Ascending aorta (tissue), 2 donors: ENCODE data around the gene EMILIN3. TPM values are rescaled to one million over a fixed set of nuclear protein-coding genes. Genes with fewer than 3 reads are reported as not detected.
"Not testable (repeated sequence)": the region's sequence is repeated elsewhere in the genome, so short reads cannot be mapped to it uniquely, and the experiment has no call there.

Experiments used
- DNase-seq, 2 donors: peaks; one replicate each; pipeline ENCODE4 v3.0.0-alpha.2; 2019; ENCODE audit warnings: low spot score in 2 of 2
- H3K27ac ChIP-seq, 2 donors: fragments of 200-600 bp; sonication (generic); one replicate each; pipeline ENCODE4 v1.5.1; 2016 to 2017; ENCODE audit warnings: mild to moderate bottlenecking in 1 of 2
- H3K27me3 ChIP-seq: fragments of 200-600 bp; sonication (generic); one replicate; pipeline ENCODE4 v1.5.1; 2017
- H3K36me3 ChIP-seq, 2 donors: fragments of 200-600 bp; sonication (generic); one replicate each; pipeline ENCODE4 v1.5.1; 2016
- H3K4me1 ChIP-seq, 2 donors: fragments of 200-600 bp; sonication (generic); one replicate each; pipeline ENCODE4 v1.5.1; 2016 to 2017; ENCODE audit warnings: mild to moderate bottlenecking in 1 of 2
- H3K4me3 ChIP-seq, 2 donors: fragments of 200-600 bp; sonication (generic); one replicate each; pipeline ENCODE4 v1.5.1; 2016 to 2017; ENCODE audit warnings: mild to moderate bottlenecking in 1 of 2
- H3K9me3 ChIP-seq, 2 donors: fragments of 200-600 bp; sonication (generic); one replicate each; pipeline ENCODE4 v1.5.1; 2016
- CTCF ChIP-seq, 3 experiments: fragments of 200-600 bp in 2 of 3; fragments of 450-650 bp in 1 of 3; sonication (generic) in 2 of 3; IDR thresholded peaks; one replicate each; pipeline ENCODE4 v1.5.1; 2016 to 2019; ENCODE audit warnings: antibody characterized with exemption in 3 of 3, mild to moderate bottlenecking in 1 of 3, moderate library complexity in 1 of 3
- intact Hi-C: fragments of 100-400 bp; cut with DNase I; formaldehyde crosslinking; loops from one replicate; pipeline ENCODE4 v1.15.1; 2023
- total RNA-seq: library from RNA; depleted of rRNA; stranded (reverse); fragments of >200 nt; gene quantifications from one replicate; pipeline ENCODE4 v1.1.0, GENCODE V29; 2016

Gene EMILIN3
- total RNA-seq, 1 donor from 2014 or later = 0.53 TPM

GRCh38 chr20:41314386-41314785 is 52.2 kb downstream of the EMILIN3 start:
- Histone ChIP-seq H3K9me3 (no peaks in the 10 kb centered on the region), H3K27me3 (no peaks in the 10 kb centered on the region), H3K4me1 (peaks cover 5 to 33% of the 10 kb centered on the region in 2 donors), H3K36me3 (no peaks in the 10 kb centered on the region), H3K4me3 (no peak overlapping the region), H3K27ac (peak overlapping the region; percentile 49 to 87)
- no peak for DNase-seq
- no peak for TF ChIP-seq CTCF (IDR thresholded peaks at IDR 0.05)
- intact Hi-C loops = no loop called here

- DNase-seq, H3K4me3 ChIP-seq, H3K36me3 ChIP-seq, H3K27me3 ChIP-seq, H3K27ac ChIP-seq, H3K9me3 ChIP-seq, intact Hi-C loops: not testable (repeated sequence)
- H3K4me1 ChIP-seq = peaks cover 14 to 49% of the 10 kb centered on the region in 2 donors
These were observed 54.6 kb downstream of the EMILIN3 start for GRCh38 chr20:41312009-41312408.

Other genes starting within 250 kb of the EMILIN3 start
- gene PLCG1, start 229.3 kb downstream of the EMILIN3 start, total RNA-seq = 168 TPM
- gene ZHX3, start 49.1 kb downstream of the EMILIN3 start, total RNA-seq = 53.3 TPM
- gene LPIN3, start 26.0 kb downstream of the EMILIN3 start, total RNA-seq = 63.0 TPM